Keratinocyte (primary cell): ENCODE results near the gene ATF7. TPM values are rescaled to one million over a fixed set of nuclear protein-coding genes. Genes with fewer than 3 reads are reported as not detected.

Source experiments
- DNase-seq: peaks from one replicate; pipeline ENCODE4 v3.0.0-alpha.2; 2011; ENCODE audit warnings: low read depth, missing footprints, low spot score
- FAIRE-seq: peaks from 2 replicates; lab custom pipeline; 2011; peaks lifted over from hg19 to GRCh38; lab: Jason Lieb, UNC
- H2AFZ ChIP-seq: 2 replicates; pipeline ENCODE4 v1.6.0; 2012; ENCODE audit warnings: low read length, control low read depth, inconsistent platforms; ENCODE audit not compliant: control insufficient read depth
- H3K27ac ChIP-seq: 2 replicates; pipeline ENCODE4 v1.5.1; 2011; ENCODE audit warnings: low read length; ENCODE audit not compliant: control insufficient read depth, insufficient read depth
- H3K27me3 ChIP-seq: 3 replicates; pipeline ENCODE4 v1.6.0; 2011; ENCODE audit warnings: low read length; ENCODE audit not compliant: control insufficient read depth, insufficient read depth; ENCODE audit errors: extremely low read depth
- H3K36me3 ChIP-seq, 2 experiments: 2 replicates in 1 of 2; 3 replicates in 1 of 2; pipeline ENCODE4 v1.5.1; 2011; ENCODE audit warnings: low read length in 2 of 2, mild to moderate bottlenecking in 1 of 2; ENCODE audit not compliant: control insufficient read depth in 2 of 2, insufficient read depth in 2 of 2; ENCODE audit errors: extremely low read depth in 1 of 2
- H3K4me1 ChIP-seq: 3 replicates; pipeline ENCODE4 v1.5.1; 2011; ENCODE audit warnings: low read length; ENCODE audit not compliant: control insufficient read depth, insufficient read depth; ENCODE audit errors: extremely low read depth
- H3K4me2 ChIP-seq: 3 replicates; pipeline ENCODE4 v1.6.0; 2011; ENCODE audit warnings: low read depth, low read length; ENCODE audit not compliant: control insufficient read depth, insufficient read depth; ENCODE audit errors: extremely low read depth
- H3K4me3 ChIP-seq, 3 experiments: fragments of 200-600 bp in 1 of 3; sonication (generic) in 1 of 3; 2 replicates in 2 of 3; 3 replicates in 1 of 3; pipeline ENCODE4 v1.5.1; 2011 to 2016; ENCODE audit warnings: low read length in 3 of 3, mild to moderate bottlenecking in 3 of 3, control low read depth in 2 of 3, inconsistent platforms in 1 of 3, low read depth in 1 of 3, mixed read lengths in 1 of 3, mixed run types in 1 of 3, moderate library complexity in 1 of 3; ENCODE audit not compliant: control insufficient read depth in 2 of 3, insufficient read depth in 2 of 3; ENCODE audit errors: extremely low read depth in 1 of 3
- H3K79me2 ChIP-seq: 2 replicates; pipeline ENCODE4 v1.6.0; 2012; ENCODE audit warnings: low read length; ENCODE audit not compliant: control insufficient read depth, insufficient read depth
- H3K9ac ChIP-seq: 3 replicates; pipeline ENCODE4 v1.6.0; 2011; ENCODE audit warnings: low read length; ENCODE audit not compliant: control insufficient read depth, insufficient read depth; ENCODE audit errors: extremely low read depth
- H3K9me1 ChIP-seq: 3 replicates; pipeline ENCODE4 v1.6.0; 2011; ENCODE audit warnings: low read length; ENCODE audit not compliant: control insufficient read depth, insufficient read depth; ENCODE audit errors: extremely low read depth
- H3K9me3 ChIP-seq: 2 replicates; pipeline ENCODE4 v1.5.1; 2012; ENCODE audit warnings: low read depth, low read length; ENCODE audit not compliant: control insufficient read depth
- H4K20me1 ChIP-seq: 3 replicates; pipeline ENCODE4 v1.6.0; 2011; ENCODE audit warnings: low read length; ENCODE audit not compliant: control insufficient read depth, insufficient read depth; ENCODE audit errors: extremely low read depth
- EZH2 ChIP-seq: IDR thresholded peaks from one replicate; pipeline ENCODE4 v1.6.1; 2012; ENCODE audit warnings: inconsistent platforms, mild to moderate bottlenecking, low read length, moderate library complexity
- dilution Hi-C: fragments of 300-500 bp; cut with MboI; formaldehyde crosslinking; loops from one replicate; pipeline ENCODE4 v1.7.0; 2020; ENCODE audit warnings: low sequenced_read_pairs; ENCODE audit not compliant: extremely low pct_ligation_motif_present
- polyA plus RNA-seq, 5 experiments: library from polyadenylated mRNA; depleted of rRNA in 3 of 5; stranded (reverse) in 3 of 5; stranded (forward) in 1 of 5; unstranded in 1 of 5; fragments of >200 nt; gene quantifications; 1 replicate in 1 of 5; 2 replicates in 3 of 5; 3 replicates in 1 of 5; pipeline versions ENCODE4 v1.2.1 to v1.2.3, GENCODE V29; 2011 to 2012; ENCODE audit warnings: missing spikeins in 2 of 5, low read depth in 1 of 5, low replicate concordance in 1 of 5
- TF ChIP-seq, protein P1 (sequence below), 3 experiments: IDR thresholded peaks in 1 of 3; conservative IDR thresholded peaks in 1 of 3; optimal IDR thresholded peaks in 1 of 3; 2 replicates in 2 of 3; 3 replicates in 1 of 3; pipeline versions ENCODE3 to v1.5.1; 2011; ENCODE audit warnings: low read length in 3 of 3, mild to moderate bottlenecking in 3 of 3, moderate library complexity in 2 of 3, control low read depth in 1 of 3, inconsistent platforms in 1 of 3; ENCODE audit not compliant: insufficient read depth in 2 of 3; ENCODE audit errors: extremely low read depth in 1 of 3

ATF7 gene
- polyA plus RNA-seq, 1 donor (not counting 4 experiments of a cell fraction or from before 2014, with no cell fraction given) = 16.3 TPM

DNA sequence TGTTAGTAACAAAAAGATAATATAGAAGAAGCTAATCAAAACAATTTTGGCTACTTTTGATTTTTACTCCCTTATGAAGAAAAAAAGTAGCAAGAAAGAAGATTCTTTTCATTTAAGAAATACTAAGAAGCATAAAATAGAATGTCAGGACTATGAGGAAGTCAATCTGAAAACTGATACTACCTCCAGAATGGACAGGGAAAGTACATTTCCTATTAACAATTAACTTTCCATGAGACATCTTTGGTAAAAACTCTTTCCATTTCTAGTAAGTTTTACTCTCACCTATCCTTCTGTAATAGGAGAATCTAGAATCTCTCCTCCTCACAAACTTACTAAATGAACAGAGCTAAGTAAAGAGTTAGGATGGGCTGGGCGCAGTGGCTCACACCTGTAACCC lies 67.6 kb downstream of the ATF7 start:
- H3K9me3 ChIP-seq = no peaks in the 10 kb centered on the region
- peaks cover 16% of the 10 kb centered on the region for H3K4me1 ChIP-seq
- no peak for TF ChIP-seq EZH2
- TF ChIP-seq, protein P1, sequence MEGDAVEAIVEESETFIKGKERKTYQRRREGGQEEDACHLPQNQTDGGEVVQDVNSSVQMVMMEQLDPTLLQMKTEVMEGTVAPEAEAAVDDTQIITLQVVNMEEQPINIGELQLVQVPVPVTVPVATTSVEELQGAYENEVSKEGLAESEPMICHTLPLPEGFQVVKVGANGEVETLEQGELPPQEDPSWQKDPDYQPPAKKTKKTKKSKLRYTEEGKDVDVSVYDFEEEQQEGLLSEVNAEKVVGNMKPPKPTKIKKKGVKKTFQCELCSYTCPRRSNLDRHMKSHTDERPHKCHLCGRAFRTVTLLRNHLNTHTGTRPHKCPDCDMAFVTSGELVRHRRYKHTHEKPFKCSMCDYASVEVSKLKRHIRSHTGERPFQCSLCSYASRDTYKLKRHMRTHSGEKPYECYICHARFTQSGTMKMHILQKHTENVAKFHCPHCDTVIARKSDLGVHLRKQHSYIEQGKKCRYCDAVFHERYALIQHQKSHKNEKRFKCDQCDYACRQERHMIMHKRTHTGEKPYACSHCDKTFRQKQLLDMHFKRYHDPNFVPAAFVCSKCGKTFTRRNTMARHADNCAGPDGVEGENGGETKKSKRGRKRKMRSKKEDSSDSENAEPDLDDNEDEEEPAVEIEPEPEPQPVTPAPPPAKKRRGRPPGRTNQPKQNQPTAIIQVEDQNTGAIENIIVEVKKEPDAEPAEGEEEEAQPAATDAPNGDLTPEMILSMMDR (optimal IDR thresholded peaks at IDR 0.05 in 1 of 3, IDR thresholded peaks at IDR 0.05 in 1 of 3, conservative IDR thresholded peaks at IDR 0.05 in 1 of 3; ENCODE audit: extremely low read depth in 1 of 3, insufficient read depth in 2 of 3, low read length in 3 of 3) = no peak
- H3K4me2 ChIP-seq = no peak overlapping the region
- H3K27ac ChIP-seq = no peak overlapping the region
- H3K79me2 ChIP-seq = no peaks in the 10 kb centered on the region
- H3K27me3 ChIP-seq = no peaks in the 10 kb centered on the region
- FAIRE-seq = no peak
- H3K36me3 ChIP-seq = no peaks in the 10 kb centered on the region
- no peaks in the 10 kb centered on the region for H3K9me1 ChIP-seq
- H3K4me3 ChIP-seq = no peak overlapping the region
- H2AFZ ChIP-seq = no peak overlapping the region
- H3K9ac ChIP-seq = no peak overlapping the region
- no peaks in the 10 kb centered on the region for H4K20me1 ChIP-seq
- dilution Hi-C loops = no loop called here
- no peak for DNase-seq

GRCh38 chr12:53552361-53553327 lies 73.5 kb downstream of the ATF7 start:
- Histone ChIP-seq H3K4me1 (no peaks in the 10 kb centered on the region), H3K9me1 (no peaks in the 10 kb centered on the region), H3K4me3 (no peak overlapping the region), H2AFZ (no peak overlapping the region), H3K27ac (no peak overlapping the region), H3K4me2 (no peak overlapping the region), H3K36me3 (peaks cover 7 to 8% of the 10 kb centered on the region in 2 experiments), H3K79me2 (no peaks in the 10 kb centered on the region), H3K27me3 (no peaks in the 10 kb centered on the region), H3K9me3 (no peaks in the 10 kb centered on the region), H3K9ac (no peak overlapping the region), H4K20me1 (no peaks in the 10 kb centered on the region)
- dilution Hi-C loops = no loop called here
- no peak for TF ChIP-seq EZH2
- TF ChIP-seq, protein P1 (optimal IDR thresholded peaks at IDR 0.05 in 1 of 3, IDR thresholded peaks at IDR 0.05 in 1 of 3, conservative IDR thresholded peaks at IDR 0.05 in 1 of 3; ENCODE audit: extremely low read depth in 1 of 3, insufficient read depth in 2 of 3, low read length in 3 of 3) = no peak
- DNase-seq (no peak), FAIRE-seq (no peak)
